HepG2 (cell line): ENCODE measurements around the gene CPNE4. TPM values are rescaled to one million over a fixed set of nuclear protein-coding genes. Genes with fewer than 3 reads are reported as not detected.

ENCODE experiments used
- ATAC-seq: fragments of 200-7000 bp; cut with Tn5 transposase; 3 replicates; pipeline ENCODE4 v1.9.1; 2020; ENCODE audit warnings: mild to moderate bottlenecking, moderate library complexity
- BruUV-seq: library from RNA; stranded (reverse); fragments of 400-500 nt; replicated peaks from 2 replicates; lab custom pipeline; 2021; lab: Mats Ljungman, UMichigan
- CTCF ChIA-PET: fragments of 300-600 bp; formaldehyde crosslinking; extraction: SDS; loops from one replicate; lab custom pipeline; 2021; ENCODE audit warnings: low total read pairs, inconsistent platforms, low intra/inter-chr PET ratio; lab: Yijun Ruan, JAX
- POLR2A ChIA-PET: fragments of 350-600 bp; sonication (Branson Sonifier 250); formaldehyde crosslinking; loops from one replicate; lab custom pipeline; 2020; ENCODE audit warnings: antibody characterized with exemption, inconsistent platforms; lab: Yijun Ruan, JAX
- DNase-seq: peaks from one replicate; pipeline ENCODE4 v3.0.0-alpha.2; 2015; ENCODE audit warnings: low spot score
- FAIRE-seq: peaks from 3 replicates; lab custom pipeline; 2011; peaks lifted over from hg19 to GRCh38; lab: Jason Lieb, UNC
- H2AFZ ChIP-seq: one replicate; pipeline ENCODE4 v1.6.1; 2011; ENCODE audit warnings: low read length, inconsistent platforms
- H3K27ac ChIP-seq: fragments of 300-600 bp; 3 replicates; pipeline ENCODE4 v1.8.0; 2011; ENCODE audit warnings: mixed run types, mild to moderate bottlenecking, mixed read lengths, low read length, inconsistent platforms; ENCODE audit not compliant: insufficient read depth; ENCODE audit errors: extremely low read length
- H3K27me3 ChIP-seq, 2 experiments: fragments of 200-600 bp in 1 of 2; 2 replicates in 1 of 2; 3 replicates in 1 of 2; pipeline versions ENCODE4 v1.6.0 to v1.8.0; 2011; ENCODE audit warnings: low read length in 2 of 2, mild to moderate bottlenecking in 2 of 2, moderate library complexity in 2 of 2, inconsistent platforms in 1 of 2; ENCODE audit not compliant: insufficient read depth in 2 of 2, control insufficient read depth in 1 of 2
- H3K36me3 ChIP-seq, 2 experiments: fragments of 200-600 bp in 1 of 2; replicated peaks in 1 of 2; 2 replicates in 1 of 2; 3 replicates in 1 of 2; pipeline versions ENCODE4 v1.5.1 to v1.8.0; 2011; ENCODE audit warnings: low read length in 2 of 2, inconsistent platforms in 1 of 2; ENCODE audit not compliant: insufficient read depth in 2 of 2, control insufficient read depth in 1 of 2
- H3K4me1 ChIP-seq: 2 replicates; pipeline ENCODE4 v1.5.1; 2012; ENCODE audit warnings: low read length, inconsistent platforms; ENCODE audit not compliant: insufficient read depth
- H3K4me2 ChIP-seq: 2 replicates; pipeline ENCODE4 v1.6.0; 2011; ENCODE audit warnings: low read depth, low read length, inconsistent platforms
- H3K4me3 ChIP-seq, 3 experiments: fragments of 200-600 bp in 1 of 3; sonication (generic), shearing (Covaris generic) in 1 of 3; replicated peaks in 1 of 3; 2 replicates each; pipeline ENCODE4 v1.5.1; 2011 to 2016; ENCODE audit warnings: low read length in 3 of 3, inconsistent platforms in 2 of 3, low read depth in 2 of 3, mild to moderate bottlenecking in 2 of 3, control low read depth in 1 of 3, mixed read lengths in 1 of 3; ENCODE audit not compliant: insufficient read depth in 1 of 3
- H3K79me2 ChIP-seq: one replicate; pipeline ENCODE4 v1.6.1; 2011; ENCODE audit warnings: low read length, inconsistent platforms; ENCODE audit not compliant: insufficient read depth
- H3K9ac ChIP-seq: 2 replicates; pipeline ENCODE4 v1.6.0; 2011; ENCODE audit warnings: mild to moderate bottlenecking, low read depth, low read length, inconsistent platforms; ENCODE audit not compliant: insufficient read depth
- H3K9me3 ChIP-seq: 2 replicates; pipeline ENCODE4 v1.5.1; 2012; ENCODE audit warnings: mild to moderate bottlenecking, low read length
- H4K20me1 ChIP-seq: 2 replicates; pipeline ENCODE4 v1.6.0; 2011; ENCODE audit warnings: inconsistent platforms, mild to moderate bottlenecking, low read length, moderate library complexity; ENCODE audit not compliant: insufficient read depth
- FOXK2 ChIP-seq: fragments of 450-650 bp; IDR thresholded peaks from 2 replicates; pipeline ENCODE4 v1.6.1; 2016
- HNF1A ChIP-seq, 2 experiments: sonication (generic) in 1 of 2; formaldehyde crosslinking in 1 of 2; IDR thresholded peaks; 2 replicates each; pipeline versions ENCODE4 v1.4.0 to v1.6.1; 2016 to 2020; ENCODE audit warnings: borderline replicate concordance in 1 of 2, low read depth in 1 of 2, mild to moderate bottlenecking in 1 of 2, missing genetic modification reagents in 1 of 2
- MTA3 ChIP-seq: sonication (generic); formaldehyde crosslinking; IDR thresholded peaks from 2 replicates; pipeline ENCODE4 v1.4.0; 2020; ENCODE audit warnings: missing genetic modification reagents
- PHB2 ChIP-seq: fragments of 450-650 bp; IDR thresholded peaks from 2 replicates; pipeline ENCODE4 v1.6.1; 2018; ENCODE audit not compliant: partially characterized antibody
- PHF20 ChIP-seq: sonication (generic); formaldehyde crosslinking; IDR thresholded peaks from 2 replicates; pipeline ENCODE4 v1.5.0; 2020; ENCODE audit warnings: mild to moderate bottlenecking, missing genetic modification reagents
- RFX5 ChIP-seq: IDR thresholded peaks from 2 replicates; pipeline ENCODE4 v1.6.1; 2011; ENCODE audit warnings: low read depth, low read length, improper control_type of control experiment
- SMAD9 ChIP-seq: sonication (generic); formaldehyde crosslinking; IDR thresholded peaks from 2 replicates; pipeline ENCODE4 v1.5.1; 2020; ENCODE audit warnings: mild to moderate bottlenecking, missing genetic modification reagents
- SP4 ChIP-seq: sonication (generic); formaldehyde crosslinking; IDR thresholded peaks from 2 replicates; pipeline ENCODE4 v1.8.1; 2023; ENCODE audit warnings: mild to moderate bottlenecking, missing genetic modification reagents
- ZBTB49 ChIP-seq: sonication (generic); formaldehyde crosslinking; IDR thresholded peaks from 2 replicates; pipeline ENCODE4 v1.4.0; 2020; ENCODE audit warnings: missing genetic modification reagents, borderline replicate concordance
- ZFP36 ChIP-seq: fragments of 150-350 bp; IDR thresholded peaks from 2 replicates; pipeline ENCODE4 v1.6.1; 2018; ENCODE audit warnings: borderline replicate concordance, low read length, low read depth; ENCODE audit not compliant: partially characterized antibody
- ZKSCAN8 ChIP-seq: IDR thresholded peaks from 2 replicates; pipeline ENCODE4 v1.6.1; 2016; ENCODE audit warnings: borderline replicate concordance, missing genetic modification reagents, missing compliant biosample characterization
- ZNF230 ChIP-seq: sonication (generic); formaldehyde crosslinking; IDR thresholded peaks from 2 replicates; pipeline ENCODE4 v1.4.0; 2020; ENCODE audit warnings: mild to moderate bottlenecking, missing genetic modification reagents
- ZNF33B ChIP-seq: sonication (generic); formaldehyde crosslinking; IDR thresholded peaks from 2 replicates; pipeline ENCODE4 v1.5.1; 2020; ENCODE audit warnings: mild to moderate bottlenecking, missing genetic modification reagents
- ZNF660 ChIP-seq: sonication (generic); formaldehyde crosslinking; IDR thresholded peaks from 2 replicates; pipeline ENCODE4 v1.5.1; 2020; ENCODE audit warnings: mild to moderate bottlenecking, low read depth, missing genetic modification reagents, borderline replicate concordance
- WGBS: methylation state at CpG from one replicate; pipeline ENCODE4 v1.1.6; 2017; ENCODE audit warnings: low lambda C conversion rate; 5-methylcytosine and 5-hydroxymethylcytosine counted together
- in situ Hi-C: cut with HindIII; loops from 2 replicates; pipeline ENCODE4 v1.10.0; 2017; ENCODE audit warnings: low pct_unique_long_range_greater_than_20kb; ENCODE audit not compliant: extremely low pct_ligation_motif_present
- intact Hi-C: fragments of 100-400 bp; cut with micrococcal nuclease; formaldehyde crosslinking; loops from one replicate; pipeline ENCODE4 v1.10.0; 2022; ENCODE audit not compliant: unreplicated experiment
- polyA plus RNA-seq, 8 experiments: library from polyadenylated mRNA; depleted of rRNA in 3 of 8; stranded (reverse) in 7 of 8; unstranded in 1 of 8; fragments of >200 nt; fragmentation: Illumina TruSeq in 4 of 8; extraction: Trizol in 4 of 8; gene quantifications; 2 replicates each; pipeline versions ENCODE4 v1.2.1 to v1.2.3, GENCODE V29; 2011 to 2016; ENCODE audit warnings: low read depth in 4 of 8, missing spikeins in 1 of 8, mixed read lengths in 1 of 8; ENCODE audit not compliant: insufficient read depth in 1 of 8
- total RNA-seq, 5 experiments: library from RNA; depleted of rRNA; stranded (reverse); fragments of >200 nt; fragmentation: Illumina TruSeq; extraction: Trizol; gene quantifications; 2 replicates each; pipeline ENCODE4 v1.2.3, GENCODE V29; 2016; ENCODE audit warnings: low read depth in 1 of 5

Gene CPNE4
- total and polyA plus RNA-seq, 2 of the 13 experiments (the other 11 are each of a cell fraction or from before 2014, with no cell fraction given) = not detected

- no TSS peak for BruUV-seq
- H3K9me3 ChIP-seq = no peaks in the 10 kb centered on the region
- H3K79me2 ChIP-seq = no peaks in the 10 kb centered on the region
- H3K4me2 ChIP-seq = no peak overlapping the region
- H2AFZ ChIP-seq = no peak overlapping the region
- ATAC-seq (no peak), FAIRE-seq (no peak), DNase-seq (no peak)
- H3K36me3 ChIP-seq = no peaks in the 10 kb centered on the region
- in situ Hi-C loops (no loop called here), intact Hi-C loops (no loop called here)
- ChIA-PET POLR2A (no interaction called here), CTCF (no interaction called here)
- H3K9ac ChIP-seq = no peak overlapping the region
- 19% methylated on average over 5 of the region's 5 CpGs for WGBS
- no peaks in the 10 kb centered on the region for H3K27me3 ChIP-seq
- H3K4me1 ChIP-seq = no peaks in the 10 kb centered on the region
- no peak overlapping the region for H3K27ac ChIP-seq
- no peak overlapping the region for H3K4me3 ChIP-seq
- H4K20me1 ChIP-seq = no peaks in the 10 kb centered on the region
- TF ChIP-seq PHB2 (no peak), ZNF230 (CRISPR knock-in tag) (no peak), PHF20 (CRISPR knock-in tag) (no peak), ZNF660 (CRISPR knock-in tag) (no peak), ZFP36 (no peak), SP4 (no peak), SMAD9 (CRISPR knock-in tag) (no peak), HNF1A (IDR thresholded peaks at IDR 0.05; ENCODE audit: low read depth) (no peak), HNF1A (CRISPR knock-in tag; IDR thresholded peaks at IDR 0.05; ENCODE audit: borderline replicate concordance) (no peak), FOXK2 (no peak), MTA3 (no peak), ZKSCAN8 (CRISPR knock-in tag) (no peak), RFX5 (no peak), ZNF33B (CRISPR knock-in tag) (no peak), ZBTB49 (CRISPR knock-in tag) (no peak)
Observed at GRCh38 chr3:131568460-131568859, 466.4 kb downstream of the CPNE4 start.
